Astrocyte (in vitro differentiated cells and primary cell): Measurements from ENCODE around the gene RND2.

Experiments used
- CTCF ChIP-seq: IDR thresholded peaks from 2 replicates; pipeline ENCODE4 v1.5.1; 2011; ENCODE audit warnings: low read depth, mild to moderate bottlenecking, inconsistent platforms, low read length, moderate library complexity; ENCODE audit not compliant: insufficient read depth
- EZH2 ChIP-seq: IDR thresholded peaks from 2 replicates; pipeline ENCODE4 v1.6.1; 2012; ENCODE audit warnings: mild to moderate bottlenecking, low read length, inconsistent platforms; ENCODE audit not compliant: insufficient read depth

DNA sequence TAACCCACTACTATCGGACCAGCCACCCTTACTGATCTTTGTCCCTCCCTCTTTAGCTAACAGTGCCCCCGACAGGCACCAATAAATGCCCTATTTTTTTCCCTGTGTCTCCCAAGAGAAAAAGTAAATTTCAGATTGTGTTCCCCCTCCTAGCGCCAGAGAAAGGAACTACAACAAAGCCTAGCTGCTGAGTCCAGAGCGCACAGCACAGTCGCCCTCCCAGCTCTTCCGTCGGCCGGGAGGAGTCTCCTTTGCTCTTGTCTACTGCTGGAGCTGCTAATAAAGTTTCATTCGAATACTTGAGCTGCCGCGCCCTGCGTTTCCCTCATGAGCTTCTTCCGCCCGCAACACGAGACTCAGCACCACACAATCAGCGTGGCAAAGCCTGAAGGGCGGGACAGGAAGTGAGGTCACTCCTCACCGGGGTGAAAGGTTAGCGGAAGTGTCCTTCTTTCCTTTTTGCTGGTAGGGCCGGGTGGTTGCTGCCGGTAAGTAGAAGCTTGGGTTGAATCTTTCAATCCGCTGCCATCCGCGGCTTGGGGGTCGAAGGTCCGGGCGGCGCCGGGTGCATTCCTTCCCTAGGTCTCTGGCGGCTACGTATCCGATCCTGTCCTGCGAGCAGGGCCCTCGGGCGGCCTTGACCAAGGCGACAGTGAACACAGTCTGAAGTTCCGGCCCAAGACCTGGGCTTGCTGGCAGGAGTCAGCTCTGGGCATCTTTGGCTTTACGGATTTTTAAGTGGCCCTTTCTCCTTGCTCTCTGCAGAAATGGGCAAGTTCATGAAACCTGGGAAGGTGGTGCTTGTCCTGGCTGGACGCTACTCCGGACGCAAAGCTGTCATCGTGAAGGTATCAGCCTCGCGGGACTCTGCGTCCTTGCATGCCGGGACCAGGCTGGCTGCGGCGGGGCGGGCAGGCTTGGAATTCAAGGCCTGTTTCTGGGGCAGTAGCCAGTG, 26.8 kb upstream of the RND2 start, which contains the start of gene RPL27:
- TF ChIP-seq CTCF (peak; percentile 83), EZH2 (no peak)
